GM12878 (cell line): ENCODE results near the gene AKAP13.

Experiments
- ATF2 ChIP-seq: IDR thresholded peaks from 2 replicates; pipeline ENCODE4 v1.6.1; 2012; ENCODE audit warnings: low read length, inconsistent platforms
- CTCF ChIP-seq, 3 experiments: IDR thresholded peaks in 2 of 3; conservative IDR thresholded peaks in 1 of 3; 2 replicates each; pipeline ENCODE4 v1.5.1; 2011; ENCODE audit warnings: low read depth in 3 of 3, low read length in 3 of 3, mild to moderate bottlenecking in 3 of 3, control low read depth in 2 of 3, moderate library complexity in 2 of 3, inconsistent platforms in 1 of 3, mixed read lengths in 1 of 3; ENCODE audit not compliant: control insufficient read depth in 2 of 3, insufficient read depth in 1 of 3; ENCODE audit errors: extremely low read depth in 1 of 3
- EZH2 ChIP-seq: IDR thresholded peaks from 2 replicates; pipeline ENCODE4 v1.6.1; 2012; ENCODE audit warnings: low read depth, mild to moderate bottlenecking, control low read depth, inconsistent platforms, low read length, borderline replicate concordance; ENCODE audit not compliant: control insufficient read depth
- POLR2AphosphoS5 ChIP-seq: IDR thresholded peaks from 2 replicates; pipeline ENCODE4 v1.6.1; 2011; ENCODE audit warnings: mild to moderate bottlenecking, low read length, inconsistent platforms
- RAD21 ChIP-seq: IDR thresholded peaks from 2 replicates; pipeline ENCODE4 v1.6.1; 2011; ENCODE audit warnings: mild to moderate bottlenecking, low read depth, low read length, moderate library complexity; ENCODE audit not compliant: insufficient read depth
- REST ChIP-seq: IDR thresholded peaks from 2 replicates; pipeline ENCODE4 v1.6.1; 2012; ENCODE audit warnings: mild to moderate bottlenecking, low read depth, low read length

GRCh38 chr15:85766001-85766831 is 385.8 kb downstream of the AKAP13 start:
- TF ChIP-seq POLR2AphosphoS5 (no peak), REST (no peak), RAD21 (no peak), CTCF (IDR thresholded peaks at IDR 0.05 in 2 of 3, conservative IDR thresholded peaks at IDR 0.05 in 1 of 3; ENCODE audit: control insufficient read depth in 2 of 3, extremely low read depth in 1 of 3, insufficient read depth in 1 of 3, low read depth in 3 of 3, low read length in 3 of 3) (no peak), EZH2 (no peak), ATF2 (no peak)
